Ascending aorta (tissue), 2 donors: ENCODE data around the gene MTA3. TPM values are rescaled to one million over a fixed set of nuclear protein-coding genes. Genes with fewer than 3 reads are reported as not detected.

ENCODE experiments used
- DNase-seq, 2 donors: peaks; one replicate each; pipeline ENCODE4 v3.0.0-alpha.2; 2019; ENCODE audit warnings: low spot score in 2 of 2
- H3K27ac ChIP-seq, 2 donors: fragments of 200-600 bp; sonication (generic); one replicate each; pipeline ENCODE4 v1.5.1; 2016 to 2017; ENCODE audit warnings: mild to moderate bottlenecking in 1 of 2
- H3K27me3 ChIP-seq: fragments of 200-600 bp; sonication (generic); one replicate; pipeline ENCODE4 v1.5.1; 2017
- H3K36me3 ChIP-seq, 2 donors: fragments of 200-600 bp; sonication (generic); one replicate each; pipeline ENCODE4 v1.5.1; 2016
- H3K4me1 ChIP-seq, 2 donors: fragments of 200-600 bp; sonication (generic); one replicate each; pipeline ENCODE4 v1.5.1; 2016 to 2017; ENCODE audit warnings: mild to moderate bottlenecking in 1 of 2
- H3K4me3 ChIP-seq, 2 donors: fragments of 200-600 bp; sonication (generic); one replicate each; pipeline ENCODE4 v1.5.1; 2016 to 2017; ENCODE audit warnings: mild to moderate bottlenecking in 1 of 2
- H3K9me3 ChIP-seq, 2 donors: fragments of 200-600 bp; sonication (generic); one replicate each; pipeline ENCODE4 v1.5.1; 2016
- CTCF ChIP-seq, 3 experiments: fragments of 200-600 bp in 2 of 3; fragments of 450-650 bp in 1 of 3; sonication (generic) in 2 of 3; IDR thresholded peaks; one replicate each; pipeline ENCODE4 v1.5.1; 2016 to 2019; ENCODE audit warnings: antibody characterized with exemption in 3 of 3, mild to moderate bottlenecking in 1 of 3, moderate library complexity in 1 of 3
- intact Hi-C: fragments of 100-400 bp; cut with DNase I; formaldehyde crosslinking; loops from one replicate; pipeline ENCODE4 v1.15.1; 2023
- total RNA-seq: library from RNA; depleted of rRNA; stranded (reverse); fragments of >200 nt; gene quantifications from one replicate; pipeline ENCODE4 v1.1.0, GENCODE V29; 2016

The MTA3 gene
- total RNA-seq, 1 donor from 2014 or later = 59.2 TPM

- peak in 1 of 2 donors; percentile 66 for DNase-seq
- intact Hi-C loops = no loop called here
- H3K9me3 ChIP-seq = no peaks in the 10 kb centered on the region
- no peak overlapping the region for H3K27ac ChIP-seq
- H3K36me3 ChIP-seq = no peaks in the 10 kb centered on the region
- peak; percentile 28 to 40 (median 31) for TF ChIP-seq CTCF (IDR thresholded peaks at IDR 0.05)
- no peaks in the 10 kb centered on the region for H3K4me1 ChIP-seq
- H3K4me3 ChIP-seq = no peak overlapping the region
- H3K27me3 ChIP-seq = no peaks in the 10 kb centered on the region
Observed at GRCh38 chr2:42770288-42771131, 202.1 kb downstream of the MTA3 start.

GRCh38 chr2:42771546-42772153, 203.2 kb downstream of the MTA3 start:
- intact Hi-C loops = no loop called here
- no peak for TF ChIP-seq CTCF (IDR thresholded peaks at IDR 0.05)
- H3K36me3 ChIP-seq = no peaks in the 10 kb centered on the region
- H3K9me3 ChIP-seq = no peaks in the 10 kb centered on the region
- H3K4me3 ChIP-seq = no peak overlapping the region
- peak in 1 of 2 donors; percentile 58 for DNase-seq
- no peaks in the 10 kb centered on the region for H3K4me1 ChIP-seq
- no peak overlapping the region for H3K27ac ChIP-seq
- no peaks in the 10 kb centered on the region for H3K27me3 ChIP-seq

- H3K9me3 ChIP-seq = no peaks in the 10 kb centered on the region
- no peak overlapping the region for H3K27ac ChIP-seq
- H3K36me3 ChIP-seq = no peaks in the 10 kb centered on the region
- intact Hi-C loops = no loop called here
- H3K27me3 ChIP-seq = no peaks in the 10 kb centered on the region
- DNase-seq = no peak
- no peak overlapping the region for H3K4me3 ChIP-seq
- no peaks in the 10 kb centered on the region for H3K4me1 ChIP-seq
- no peak for TF ChIP-seq CTCF (IDR thresholded peaks at IDR 0.05)
Observed at GRCh38 chr2:42775186-42775585, 206.8 kb downstream of the MTA3 start.

GRCh38 chr2:42775810-42776209, 207.4 kb downstream of the MTA3 start:
- TF ChIP-seq CTCF (IDR thresholded peaks at IDR 0.05) = no peak
- Histone ChIP-seq H3K4me3 (no peak overlapping the region), H3K27me3 (no peaks in the 10 kb centered on the region), H3K36me3 (no peaks in the 10 kb centered on the region), H3K27ac (no peak overlapping the region), H3K4me1 (no peaks in the 10 kb centered on the region), H3K9me3 (no peaks in the 10 kb centered on the region)
- intact Hi-C loops = no loop called here
- no peak for DNase-seq

- DNase-seq = peak in 1 of 2 donors; percentile 79
- intact Hi-C loops = no loop called here
- no peak for TF ChIP-seq CTCF (IDR thresholded peaks at IDR 0.05)
- no peaks in the 10 kb centered on the region for H3K9me3 ChIP-seq
- peaks cover 0 to 4% of the 10 kb centered on the region in 2 donors for H3K36me3 ChIP-seq
- peak overlapping the region; percentile 55 to 61 for H3K27ac ChIP-seq
- H3K27me3 ChIP-seq = no peaks in the 10 kb centered on the region
- no peaks in the 10 kb centered on the region for H3K4me1 ChIP-seq
- H3K4me3 ChIP-seq = no peak overlapping the region
Observed at GRCh38 chr2:42777883-42778805, 209.7 kb downstream of the MTA3 start.
